HG03139 (cell line): ENCODE measurements around the gene METTL16.
"Not testable (repeated sequence)": the region's sequence is repeated elsewhere in the genome, so short reads cannot be mapped to it uniquely, and the experiment has no call there.

Experiments
- ATAC-seq: cut with Tn5 transposase; IDR thresholded peaks from one replicate; pipeline ENCODE4 v1.9.1; 2021; ENCODE audit not compliant: unreplicated experiment

Gene METTL16

GRCh38 chr17:2503627-2504026 is 8.1 kb downstream of the METTL16 start:
- no peak for ATAC-seq

GRCh38 chr17:2502871-2503580 is 8.7 kb downstream of the METTL16 start:
- ATAC-seq = no peak

GRCh38 chr17:2500446-2500845 is 11.2 kb downstream of the METTL16 start:
- ATAC-seq = no peak

GRCh38 chr17:2489286-2489685 is 22.4 kb downstream of the METTL16 start:
- ATAC-seq = not testable (repeated sequence)

GRCh38 chr17:2487306-2487705 is 24.4 kb downstream of the METTL16 start:
- no peak for ATAC-seq

- not testable (repeated sequence) for ATAC-seq
Measured at GRCh38 chr17:2486709-2487108, 25.0 kb downstream of the METTL16 start.

- ATAC-seq = no peak
Measured at GRCh38 chr17:2485970-2486369, 25.7 kb downstream of the METTL16 start.

- no peak for ATAC-seq
Measured at GRCh38 chr17:2485543-2485942, 26.1 kb downstream of the METTL16 start.

- ATAC-seq = no peak
Measured at GRCh38 chr17:2484876-2485275, 26.8 kb downstream of the METTL16 start.

GRCh38 chr17:2483084-2483483 is 28.6 kb downstream of the METTL16 start:
- ATAC-seq = no peak

GRCh38 chr17:2482218-2482617 is 29.5 kb downstream of the METTL16 start:
- no peak for ATAC-seq

- ATAC-seq = no peak
Measured at GRCh38 chr17:2481760-2482159, 29.9 kb downstream of the METTL16 start.

GRCh38 chr17:2478458-2478857 is 33.2 kb downstream of the METTL16 start:
- ATAC-seq = no peak

- no peak for ATAC-seq
Measured at GRCh38 chr17:2475056-2475455, 36.6 kb downstream of the METTL16 start.

- no peak for ATAC-seq
Measured at GRCh38 chr17:2474371-2474770, 37.3 kb downstream of the METTL16 start.

- no peak for ATAC-seq
Measured at GRCh38 chr17:2468270-2468669, 43.4 kb downstream of the METTL16 start.

- no peak for ATAC-seq
Measured at GRCh38 chr17:2466931-2467330, 44.8 kb downstream of the METTL16 start.

- no peak for ATAC-seq
Measured at GRCh38 chr17:2462481-2462880, 49.2 kb downstream of the METTL16 start.

GRCh38 chr17:2459917-2460271 is 51.8 kb downstream of the METTL16 start:
- ATAC-seq = no peak

- ATAC-seq = no peak
Measured at GRCh38 chr17:2457913-2458312, 53.8 kb downstream of the METTL16 start.

- no peak for ATAC-seq
Measured at GRCh38 chr17:2456475-2456874, 55.2 kb downstream of the METTL16 start.

GRCh38 chr17:2455956-2456355 is 55.7 kb downstream of the METTL16 start:
- no peak for ATAC-seq

GRCh38 chr17:2453866-2454265 is 57.8 kb downstream of the METTL16 start:
- ATAC-seq = no peak
